ENCODE data around the gene TNFAIP8. TPM values are rescaled to one million over a fixed set of nuclear protein-coding genes. Genes with fewer than 3 reads are reported as not detected.

TNFAIP8 gene
- total RNA-seq, 1 experiment from 2014 or later = 7.3 TPM

DNA sequence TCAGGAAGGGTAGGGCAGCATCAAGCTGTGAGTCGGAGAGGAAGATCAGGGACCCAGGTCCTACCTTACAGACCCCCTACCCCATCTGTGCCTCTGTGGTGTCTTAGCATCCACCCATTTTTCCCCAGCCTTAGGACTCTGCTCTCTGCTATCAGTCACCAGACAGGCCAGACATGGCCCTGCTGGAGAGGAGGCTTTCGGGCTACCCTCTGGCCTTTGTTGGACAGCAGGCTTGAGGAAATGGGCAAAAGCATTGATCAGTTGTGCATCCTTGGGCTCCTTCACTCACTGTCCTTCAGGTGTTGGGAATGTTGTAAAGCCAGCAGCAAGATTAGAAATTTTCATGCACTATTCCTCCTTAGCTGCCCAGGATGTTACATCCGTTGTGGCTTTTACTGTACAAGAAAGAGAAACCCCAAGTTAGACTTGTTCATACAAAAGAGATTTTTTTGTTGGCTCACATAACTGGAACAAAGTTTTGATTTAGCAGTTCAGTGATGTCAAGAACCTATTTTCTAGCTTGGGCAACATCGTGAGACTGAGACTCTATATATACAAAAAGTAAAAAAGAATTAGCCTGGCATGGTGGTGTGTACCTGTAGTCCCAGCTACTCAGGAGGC lies 17.4 kb upstream of the TNFAIP8 start:
- no peak overlapping the region for H2BK5ac ChIP-seq (ENCODE audit: insufficient read length, low read length)
- H4K20me1 ChIP-seq (ENCODE audit: control insufficient read depth, insufficient read depth, insufficient read length) = no peaks in the 10 kb centered on the region
- no peak overlapping the region for H3K56ac ChIP-seq (ENCODE audit: insufficient read length, low read depth, low read length)
- H3T11ph ChIP-seq (ENCODE audit: low read length) = no peak overlapping the region
- H3K23ac ChIP-seq (ENCODE audit: insufficient read length, low read depth, low read length) = no peak overlapping the region
- peaks cover 26 to 32% of the 10 kb centered on the region in 2 experiments for H3K4me1 Mint-ChIP-seq
- no CpG with 5 or more reads among the region's 4 CpGs for WGBS (ENCODE audit: extremely low coverage, insufficient read length, low lambda C conversion rate)
- H3K4me2 ChIP-seq (ENCODE audit: insufficient read depth, insufficient read length, low read length) = no peak overlapping the region
- no peak for TF ChIP-seq CTCF (conservative IDR thresholded peaks at IDR 0.05)
- no peak overlapping the region for H3K18ac ChIP-seq (ENCODE audit: insufficient read length, low read depth, low read length)
- no peak overlapping the region for H3K9ac ChIP-seq (ENCODE audit: extremely low read depth, insufficient read length, low read length)
- 0 out of 2 replicates have a peak, but pooled peaks cover 3% of the 10 kb centered on the region for H3K4me1 ChIP-seq (ENCODE audit: insufficient read depth, low read length)
- no peak overlapping the region for H2AK5ac ChIP-seq (ENCODE audit: insufficient read length, low read length)
- H3K14ac ChIP-seq (ENCODE audit: insufficient read depth, low read length) = no peak overlapping the region
- no peak overlapping the region for H2AFZ ChIP-seq (ENCODE audit: low read length)
- H3K4ac ChIP-seq (ENCODE audit: low read depth, low read length) = no peak overlapping the region
- no peaks in the 10 kb centered on the region for H3K9me3 ChIP-seq (ENCODE audit: control insufficient read depth, low read depth, low read length)
- H2BK12ac ChIP-seq (ENCODE audit: insufficient read length, low read depth, low read length) = no peak overlapping the region
- H3K27me3 Mint-ChIP-seq (ENCODE audit: low read depth) = no peaks in the 10 kb centered on the region
- H3K79me2 ChIP-seq (ENCODE audit: insufficient read depth, low read length) = no peaks in the 10 kb centered on the region
- no peak overlapping the region for H4K8ac ChIP-seq (replicated peaks; ENCODE audit: insufficient read length, low read depth, low read length)
- H3K27ac ChIP-seq (ENCODE audit: insufficient read length, low read depth, low read length) = no peak overlapping the region
- no peak overlapping the region for H2BK15ac ChIP-seq (ENCODE audit: low read depth, low read length)
- no peaks in the 10 kb centered on the region for H3K79me1 ChIP-seq (ENCODE audit: insufficient read depth, low read depth, low read length, poor library complexity, severe bottlenecking)
- no peak overlapping the region for H4K91ac ChIP-seq (ENCODE audit: insufficient read length, low read depth, low read length)
- H2BK20ac ChIP-seq (ENCODE audit: low read depth, low read length, poor library complexity, severe bottlenecking) = no peak overlapping the region
- H3K4me3 Mint-ChIP-seq = no peak overlapping the region
- H3K9me3 Mint-ChIP-seq = no peaks in the 10 kb centered on the region
- no peaks in the 10 kb centered on the region for H3K23me2 ChIP-seq (ENCODE audit: insufficient read length, low read depth, low read length, poor library complexity, severe bottlenecking)
- H3K27me3 ChIP-seq (ENCODE audit: insufficient read depth, low read length) = no peaks in the 10 kb centered on the region
- no peak overlapping the region for H4K5ac ChIP-seq (ENCODE audit: insufficient read length, low read depth, low read length)
- no peak for DNase-seq
- H3K36me3 Mint-ChIP-seq (ENCODE audit: insufficient read depth in 1 of 3, low read depth in 3 of 3) = 0 out of 7 replicates have a peak, but pooled peaks cover 0 to 2% (median 0%) of the 10 kb centered on the region in 3 experiments
- H3K27ac Mint-ChIP-seq = peak overlapping the region in 1 of 3 experiments; percentile 45; a peak in 1 of 7 replicates
- H2BK120ac ChIP-seq (ENCODE audit: low read depth, low read length, poor library complexity, severe bottlenecking) = no peak overlapping the region

Data from H9 (cell line).